ENCODE data around the gene EED.

DNA sequence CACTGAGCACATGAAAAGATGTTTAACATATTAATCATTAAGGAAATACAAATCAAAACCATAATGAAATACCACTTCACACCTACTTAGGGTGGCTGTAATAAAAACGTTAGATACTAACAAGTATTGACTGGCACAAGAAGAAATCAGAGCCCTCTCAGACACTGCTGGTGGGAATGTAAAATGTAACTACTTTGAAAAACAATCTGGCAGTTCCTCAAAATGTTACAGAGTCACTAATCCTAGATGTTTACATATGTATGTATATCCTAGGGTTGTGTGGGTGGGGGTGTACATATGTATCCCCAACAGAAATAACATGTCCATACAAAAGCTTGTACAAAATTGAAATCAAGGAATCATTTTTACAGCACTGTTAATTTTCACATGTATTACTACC lies 15.2 kb downstream of the EED start:
- TF ChIP-seq FOXM1 (IDR thresholded peaks at IDR 0.05; ENCODE audit: low read depth) (no peak), FOXM1 (CRISPR knock-in tag; IDR thresholded peaks at IDR 0.05; ENCODE audit: low read depth) (no peak), HMG20A (CRISPR knock-in tag; conservative IDR thresholded peaks at IDR 0.05) (no peak)
